Stimulated activated CD8-positive, alpha-beta memory T cell treated with anti-CD3 and anti-CD28 coated beads, Interleukin-7, amount 100 ng/mL, for 48 hours (primary cell): Measurements from ENCODE around the gene COX7B2.

ENCODE experiments used
- DNase-seq, 2 donors: peaks; one replicate each; pipeline ENCODE4 v3.0.0-alpha.2; 2020; ENCODE audit warnings: low read depth in 1 of 2; ENCODE audit errors: extremely low read depth in 1 of 2

The COX7B2 gene

DNA sequence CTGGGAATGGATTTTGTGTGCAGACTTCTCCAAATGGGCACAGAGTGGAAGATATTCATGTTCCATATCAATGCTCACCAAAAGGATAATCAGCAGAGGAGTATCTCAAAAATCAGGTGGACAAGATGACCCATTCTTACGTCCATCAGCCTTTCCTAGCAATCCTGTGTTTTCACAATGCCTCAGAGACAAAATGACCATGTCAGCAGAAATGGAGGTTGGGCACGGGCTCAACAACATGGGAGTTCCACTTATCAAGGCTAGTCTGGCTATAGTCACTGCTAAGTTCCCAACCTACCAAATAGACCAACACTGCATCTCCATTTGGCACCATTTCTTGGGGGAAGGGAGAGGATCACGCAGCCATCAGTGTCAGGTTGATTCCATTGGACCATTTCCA, 179.0 kb downstream of the COX7B2 start:
- DNase-seq, result no peak

- no peak for DNase-seq
These were observed 189.0 kb downstream of the COX7B2 start for GRCh38 chr4:46720055-46720454.

GRCh38 chr4:46717950-46718349, 191.1 kb downstream of the COX7B2 start:
- no peak for DNase-seq

DNA sequence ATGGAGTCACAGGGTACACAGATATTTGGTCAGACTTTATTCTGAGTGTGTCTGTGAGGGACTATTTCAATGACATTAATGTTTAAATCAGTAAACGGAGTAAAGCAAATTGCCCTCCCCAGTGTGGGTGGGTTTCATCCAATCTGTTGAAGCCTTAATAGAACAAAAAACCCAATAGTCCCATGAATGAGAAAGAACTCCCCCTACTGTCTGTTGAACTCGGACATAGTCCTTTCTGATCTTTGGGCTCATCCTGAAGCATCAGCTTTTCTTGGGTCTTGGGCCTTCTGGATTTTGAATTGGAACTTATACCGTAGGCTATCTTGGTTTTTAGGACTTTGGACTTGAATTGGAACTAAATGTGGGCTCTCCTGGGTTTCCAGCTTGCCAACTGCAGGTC, 193.6 kb downstream of the COX7B2 start:
- DNase-seq, result no peak

DNA sequence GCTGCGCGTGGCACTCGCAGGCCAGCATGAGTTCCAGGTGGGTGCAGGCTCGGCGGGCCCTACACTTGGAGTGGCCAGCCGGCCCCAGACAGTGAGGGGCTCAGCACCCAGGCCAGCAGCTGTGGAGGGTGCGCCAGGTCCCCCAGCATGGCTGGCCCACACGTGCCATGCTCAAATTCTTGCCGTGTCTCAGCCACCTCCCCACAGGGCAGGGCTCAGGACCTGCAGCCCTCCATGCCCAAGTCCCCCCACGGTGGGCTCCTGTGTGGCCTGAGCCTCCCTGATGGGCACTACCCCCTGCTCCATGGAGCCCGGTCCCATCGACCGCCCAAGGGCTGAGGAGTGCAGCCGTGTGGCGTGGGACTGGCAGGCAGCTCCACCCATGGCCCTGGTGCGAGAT, 210.2 kb downstream of the COX7B2 start:
- DNase-seq, result no peak
